CD4-positive, alpha-beta T cell treated with Interleukin-17A for 4 hours (primary cell): ENCODE results near the gene NTN5.
A peak's percentile ranks its signal among the peaks of the same experiment; 100 is the strongest.

Experiments
- DNase-seq: peaks from one replicate; pipeline ENCODE4 v3.0.0-alpha.2; 2020; ENCODE audit warnings: mixed read lengths

Gene NTN5

GRCh38 chr19:48627865-48628314, 44.9 kb downstream of the NTN5 start:
- DNase-seq = no peak

- peak; percentile 55 for DNase-seq
These were observed 45.5 kb downstream of the NTN5 start for GRCh38 chr19:48627201-48627864.

- DNase-seq = no peak
These were observed 46.9 kb downstream of the NTN5 start for GRCh38 chr19:48625891-48626327.

GRCh38 chr19:48624791-48625723, 47.8 kb downstream of the NTN5 start:
- DNase-seq = no peak

- DNase-seq = peak; percentile 98
These were observed 48.7 kb downstream of the NTN5 start for GRCh38 chr19:48624067-48624594.

GRCh38 chr19:48623556-48624066, 49.2 kb downstream of the NTN5 start:
- no peak for DNase-seq

- DNase-seq = no peak
These were observed 52.9 kb downstream of the NTN5 start for GRCh38 chr19:48619692-48620585.

GRCh38 chr19:48618916-48619691, 53.7 kb downstream of the NTN5 start, which contains the start of the genes RPL18 and SPHK2:
RPL18 (minus strand) TSS chr19:48619178; CDS start chr19:48619143, 35 bp downstream.
SPHK2 (plus strand) TSS chr19:48619506; CDS start chr19:48620515, 1,009 bp downstream.
- peak; percentile 97 for DNase-seq

GRCh38 chr19:48618278-48618915, 54.4 kb downstream of the NTN5 start:
- DNase-seq = no peak

- no peak for DNase-seq
These were observed 55.5 kb downstream of the NTN5 start for GRCh38 chr19:48617146-48617937.

- DNase-seq = no peak
These were observed 56.2 kb downstream of the NTN5 start for GRCh38 chr19:48616491-48617056.

- DNase-seq = no peak
These were observed 56.8 kb downstream of the NTN5 start for GRCh38 chr19:48616041-48616436.

- DNase-seq = no peak
These were observed 57.4 kb downstream of the NTN5 start for GRCh38 chr19:48615231-48616040.

GRCh38 chr19:48614436-48615230, 58.2 kb downstream of the NTN5 start, which contains the start of gene FAM83E:
FAM83E (minus strand) TSS chr19:48615076; CDS start chr19:48613372, 1,704 bp downstream.
- no peak for DNase-seq

GRCh38 chr19:48613852-48614435, 58.9 kb downstream of the NTN5 start:
- DNase-seq = no peak

- DNase-seq = no peak
These were observed 59.6 kb downstream of the NTN5 start for GRCh38 chr19:48613024-48613851.
